Left renal pelvis (tissue), 4 donors: ENCODE data around the gene PCCA. TPM values are rescaled to one million over a fixed set of nuclear protein-coding genes. Genes with fewer than 3 reads are reported as not detected.
"Not testable (repeated sequence)": the region's sequence is repeated elsewhere in the genome, so short reads cannot be mapped to it uniquely, and the experiment has no call there.

Experiments used
- DNase-seq, 4 donors: peaks; one replicate each; pipeline ENCODE4 v3.0.0-alpha.2; 2013; ENCODE audit warnings: low read depth in 4 of 4, low spot score in 3 of 4
- polyA plus RNA-seq, 4 donors: library from polyadenylated mRNA; unstranded; fragments of 120-200 nt; gene quantifications; one replicate each; pipeline ENCODE4 v1.2.1, GENCODE V29; 2013; ENCODE audit not compliant: insufficient read length in 4 of 4

PCCA gene
- polyA plus RNA-seq, 4 donors = 25.8 to 66.9 (median 59.1) TPM

DNA sequence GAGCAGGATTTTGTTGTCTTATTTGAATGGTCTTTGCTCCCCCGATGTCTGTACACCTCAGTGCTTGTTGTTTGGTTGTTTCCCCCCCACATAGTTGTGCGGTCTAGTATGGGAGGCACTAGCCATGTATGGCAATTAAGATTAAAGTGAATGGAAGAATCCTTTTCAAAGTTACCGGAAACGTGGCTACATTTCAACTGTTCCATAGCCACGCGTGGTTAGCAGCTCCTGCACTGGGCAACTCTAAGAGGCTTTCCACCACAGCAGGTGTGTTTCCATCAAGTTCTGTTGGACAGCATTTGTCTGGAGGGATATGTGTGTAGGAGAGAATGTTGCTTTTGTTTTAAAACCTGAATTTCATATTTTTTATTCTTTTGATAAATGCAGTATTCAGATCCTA, 252.4 kb downstream of the PCCA start:
- DNase-seq = no peak

DNA sequence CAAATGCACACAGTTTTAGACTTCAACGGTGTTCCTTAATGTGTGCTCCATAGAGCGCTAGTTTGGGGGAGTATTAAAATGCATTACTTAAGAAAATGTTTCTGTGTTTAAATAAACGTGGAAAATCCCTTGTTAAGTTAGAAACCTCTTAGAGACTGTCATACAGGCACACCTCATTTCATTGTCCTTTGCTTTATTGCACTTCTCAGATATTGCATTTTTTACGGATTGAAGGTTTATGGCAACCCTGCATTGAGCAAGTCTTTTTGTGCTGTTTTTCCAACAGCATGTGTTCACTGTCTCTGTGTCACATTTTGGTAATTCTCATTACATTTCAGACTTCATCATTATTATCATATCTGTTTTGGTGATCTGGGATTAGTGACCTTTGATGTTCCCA, 255.7 kb downstream of the PCCA start:
- no peak for DNase-seq

DNA sequence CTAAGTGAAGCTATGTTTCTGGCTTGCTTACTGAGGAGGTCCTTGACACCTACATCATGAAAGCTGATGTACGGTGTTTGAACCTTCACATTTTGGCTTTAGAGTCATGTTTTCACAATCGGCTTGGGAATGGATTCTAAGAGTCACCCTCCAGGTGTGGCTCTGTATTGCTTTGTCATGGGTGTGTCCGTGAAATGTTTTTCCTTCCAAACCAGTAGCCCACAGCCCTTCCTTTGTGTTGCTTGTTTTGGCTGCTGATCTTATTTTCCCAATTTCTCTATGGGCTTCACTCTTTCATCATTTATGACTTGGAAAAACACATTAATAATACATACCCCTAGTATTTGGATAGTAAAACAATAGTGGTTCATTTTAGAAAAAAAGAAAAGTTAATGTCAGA, 259.1 kb downstream of the PCCA start:
- DNase-seq = no peak

DNA sequence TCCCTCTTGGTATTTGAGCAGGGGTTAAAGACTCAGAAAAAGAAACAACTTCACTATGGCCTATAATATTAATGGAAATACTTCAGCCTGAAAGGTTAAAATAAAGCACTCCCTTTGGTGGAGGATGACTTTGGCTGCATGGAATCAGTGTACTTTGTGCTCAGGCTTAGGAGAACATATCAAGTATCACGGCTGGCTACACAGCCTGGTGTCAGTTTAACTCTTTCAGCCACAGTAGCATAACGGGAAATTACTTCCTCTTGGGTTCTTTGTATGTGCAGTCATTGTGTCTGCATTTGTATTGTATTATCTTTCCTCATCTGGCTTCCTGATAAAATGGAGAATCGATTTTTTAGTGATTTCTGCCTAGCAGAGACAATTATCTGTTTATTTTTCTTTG, 260.7 kb downstream of the PCCA start:
- no peak for DNase-seq

DNA sequence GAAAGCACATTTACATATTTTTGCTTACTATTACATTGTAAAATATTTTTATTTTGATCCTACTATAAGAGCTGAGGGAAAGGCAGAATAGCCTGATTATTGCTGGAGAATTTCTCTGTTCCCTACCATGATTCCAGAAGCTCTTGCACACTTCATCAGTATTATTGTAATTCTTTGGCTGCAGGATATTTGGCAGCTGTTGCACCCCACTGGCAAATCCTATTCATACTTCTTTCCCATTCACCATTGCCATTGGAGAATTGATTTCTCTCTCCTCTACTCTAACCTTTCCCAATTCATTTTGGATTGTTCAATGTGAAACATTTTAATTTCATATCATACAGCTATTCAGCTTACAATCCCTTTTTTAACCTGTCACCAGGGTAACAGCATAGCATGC, 261.7 kb downstream of the PCCA start:
- no peak for DNase-seq

DNA sequence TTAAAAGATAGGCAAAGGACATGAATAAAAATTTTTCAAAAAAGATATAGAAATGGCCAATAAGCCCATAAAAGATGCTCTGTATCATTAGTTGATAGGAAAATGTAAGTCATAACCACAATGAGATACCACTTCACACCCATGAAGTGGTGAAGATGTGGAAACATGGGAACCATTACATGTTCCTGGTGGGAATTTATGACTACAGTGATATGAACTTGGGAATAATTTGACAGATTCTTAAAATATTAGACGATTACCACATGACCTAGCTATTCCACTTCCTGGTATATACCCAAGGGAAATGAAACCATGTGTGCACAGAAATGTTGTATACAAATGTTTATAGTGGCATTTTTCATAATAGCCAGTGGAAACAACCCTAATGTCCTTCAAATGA, 267.5 kb downstream of the PCCA start:
- DNase-seq = no peak

DNA sequence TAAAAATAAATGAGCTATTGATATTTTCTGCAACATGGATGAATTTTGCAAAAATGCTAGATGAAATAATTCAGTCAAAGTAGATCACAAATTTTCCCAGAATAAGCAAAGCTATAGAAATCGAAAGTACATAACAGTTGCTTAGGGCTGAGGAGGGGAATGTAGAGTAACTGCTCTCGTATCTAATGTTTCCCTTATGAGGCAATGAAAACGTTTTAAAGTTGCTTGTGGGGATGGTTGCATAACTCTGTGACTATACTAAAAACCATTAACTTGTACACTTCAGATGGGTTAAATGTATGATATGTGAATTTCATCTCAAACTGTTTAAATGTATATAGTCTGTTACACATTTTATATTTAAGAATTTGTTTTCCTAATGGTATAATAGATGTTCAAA, 268.0 kb downstream of the PCCA start:
- DNase-seq = no peak

DNA sequence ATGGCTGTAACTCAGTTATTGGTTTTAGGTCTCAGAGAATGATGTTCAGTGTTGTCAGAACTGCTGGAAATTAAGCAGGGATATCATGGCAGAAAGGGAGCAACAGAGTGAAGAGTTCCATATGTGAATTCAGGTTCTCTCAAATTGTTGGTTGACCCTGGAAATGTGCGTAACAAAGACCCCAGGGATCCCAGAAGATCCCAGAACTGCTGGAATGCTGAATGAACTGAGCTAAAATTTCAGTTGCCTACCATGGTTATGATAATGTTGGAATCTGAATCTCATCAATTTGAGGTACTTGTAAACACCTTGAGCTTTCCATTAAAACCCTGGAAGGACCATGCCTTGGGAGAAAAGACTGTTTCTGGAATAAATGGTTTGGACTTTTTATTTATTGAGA, 268.9 kb downstream of the PCCA start:
- no peak for DNase-seq

DNA sequence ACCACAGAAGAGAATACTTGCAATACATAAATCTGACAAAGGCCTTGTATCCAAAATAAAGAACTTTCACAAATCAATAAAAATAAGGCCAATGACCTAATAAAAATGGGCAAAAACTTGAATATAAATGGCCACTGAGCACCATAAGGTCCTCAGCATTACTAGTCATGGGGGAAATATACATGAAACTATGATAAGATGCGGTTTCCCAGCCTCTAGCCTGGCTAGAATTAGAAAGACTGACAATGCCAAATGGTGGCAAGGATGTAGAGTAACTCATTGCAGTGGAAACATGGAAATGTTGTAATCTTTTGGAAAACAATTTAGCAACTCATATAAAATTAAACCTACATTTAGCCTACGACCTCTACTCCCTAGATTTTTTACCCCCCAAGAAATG, 272.6 kb downstream of the PCCA start:
- DNase-seq = no peak

DNA sequence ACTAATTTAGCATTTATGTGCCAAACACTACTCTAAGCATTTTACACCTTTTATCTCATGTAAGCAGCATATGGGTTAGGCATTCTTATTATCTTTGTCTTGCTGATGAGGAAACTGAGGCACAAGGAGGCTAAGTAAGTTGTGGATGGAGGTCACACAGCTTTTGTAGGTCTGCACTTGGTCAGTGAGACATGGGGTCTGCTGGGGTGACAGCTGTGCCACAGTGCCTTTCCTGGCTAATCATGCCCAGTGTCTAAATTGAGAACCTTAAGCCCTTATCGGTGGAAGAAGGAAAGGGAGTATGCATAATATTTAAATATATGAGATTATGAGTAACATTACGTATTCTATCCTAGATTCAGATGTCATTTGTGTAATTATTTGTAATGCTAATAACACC, 273.5 kb downstream of the PCCA start:
- no peak for DNase-seq

DNA sequence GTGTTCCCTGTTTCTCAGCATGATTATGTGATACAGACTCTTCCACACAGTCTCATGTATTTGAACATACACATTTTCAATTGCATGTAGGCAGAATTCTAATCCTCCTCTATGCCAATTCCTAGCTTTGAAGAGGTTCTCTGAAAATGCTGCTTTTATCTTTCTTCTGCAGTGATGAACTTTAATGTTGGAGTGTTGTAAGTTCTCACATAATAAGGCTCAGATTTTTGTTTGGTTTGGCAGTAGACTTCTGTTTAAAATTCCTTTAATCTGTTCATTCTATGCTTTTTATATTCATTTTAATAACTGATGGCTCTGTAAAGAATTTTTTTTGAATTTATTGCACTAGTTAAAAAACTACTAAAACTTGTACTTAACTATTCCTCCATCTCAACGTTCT, 273.9 kb downstream of the PCCA start:
- DNase-seq = peak in 1 of 4 donors; percentile 2

DNA sequence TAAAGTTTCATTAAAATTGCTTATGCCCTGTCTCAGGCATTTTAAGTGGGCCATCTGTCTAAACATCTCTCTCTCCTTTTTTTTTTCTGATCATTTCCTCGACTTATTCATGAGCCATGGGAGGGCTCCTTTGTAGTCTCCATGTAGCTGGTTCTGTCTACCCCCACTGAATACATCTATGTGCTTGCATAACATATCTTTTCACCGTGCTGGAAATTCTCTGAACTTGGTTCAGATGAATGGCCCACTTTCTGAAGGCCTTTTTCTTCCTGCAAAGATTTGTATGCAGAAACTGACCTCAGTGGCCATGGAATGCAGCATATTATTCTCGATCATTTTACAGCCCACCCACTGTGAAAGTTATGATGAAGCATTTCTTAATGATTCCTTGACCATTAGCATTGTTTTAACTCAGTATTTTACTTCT, 274.4 kb downstream of the PCCA start:
- peak in 2 of 4 donors; percentile 6 for DNase-seq

DNA sequence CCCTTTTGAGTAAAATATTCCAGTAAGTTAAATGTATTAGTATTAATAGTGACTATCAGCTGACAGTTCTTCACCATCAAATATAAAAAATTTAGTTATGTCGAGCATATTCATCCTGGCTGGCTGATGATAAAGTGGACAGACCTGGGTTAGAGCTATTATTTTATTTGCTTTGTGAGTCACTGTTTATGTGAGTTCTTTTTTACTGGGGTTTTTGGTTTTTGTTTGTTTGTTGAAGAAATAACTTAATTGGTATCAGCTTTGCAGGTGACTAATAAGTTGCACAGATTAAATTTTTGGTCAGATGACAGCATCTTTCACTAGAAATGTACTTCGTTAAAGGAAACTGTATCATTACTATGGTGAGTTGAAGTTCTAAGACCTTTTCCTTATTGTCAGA, 275.0 kb downstream of the PCCA start:
- DNase-seq = no peak

DNA sequence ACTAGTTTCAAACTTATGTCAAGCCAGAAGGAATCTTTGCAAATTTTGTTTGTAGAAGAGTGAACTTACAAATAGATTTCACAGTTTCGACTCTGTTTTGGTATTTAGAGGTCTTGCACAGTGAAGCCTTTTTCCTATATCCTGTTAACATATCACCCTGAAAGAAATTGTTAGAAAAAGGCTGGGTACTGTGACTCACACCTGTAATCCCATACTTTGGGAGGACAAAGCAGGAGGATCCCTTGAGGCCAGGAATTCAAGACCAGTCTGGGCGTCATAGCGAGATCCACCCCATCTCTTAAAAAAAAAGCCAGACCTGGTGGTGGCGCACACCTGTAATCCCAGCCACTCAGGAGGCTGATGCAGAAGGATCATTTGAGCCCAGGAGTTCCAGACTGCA, 275.7 kb downstream of the PCCA start:
- no peak for DNase-seq

DNA sequence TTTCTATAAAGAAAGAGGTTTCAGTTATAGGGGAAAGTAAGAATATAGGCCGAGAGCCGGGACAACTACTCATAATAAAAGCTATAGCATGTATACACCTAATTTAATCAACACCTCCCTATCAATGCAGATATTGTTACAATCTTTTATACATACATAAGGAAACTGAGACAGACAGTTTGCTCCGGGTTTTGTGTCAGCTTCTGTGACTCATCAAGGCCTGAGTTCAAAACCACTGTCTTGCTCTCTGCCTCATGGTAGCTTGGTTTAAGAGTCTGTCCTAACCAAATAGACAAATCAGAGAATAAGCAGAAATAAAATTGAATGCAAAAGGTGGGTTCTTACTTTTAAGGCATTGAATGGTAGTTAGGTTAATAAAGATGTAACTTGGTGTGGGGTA, 276.8 kb downstream of the PCCA start:
- DNase-seq = no peak

DNA sequence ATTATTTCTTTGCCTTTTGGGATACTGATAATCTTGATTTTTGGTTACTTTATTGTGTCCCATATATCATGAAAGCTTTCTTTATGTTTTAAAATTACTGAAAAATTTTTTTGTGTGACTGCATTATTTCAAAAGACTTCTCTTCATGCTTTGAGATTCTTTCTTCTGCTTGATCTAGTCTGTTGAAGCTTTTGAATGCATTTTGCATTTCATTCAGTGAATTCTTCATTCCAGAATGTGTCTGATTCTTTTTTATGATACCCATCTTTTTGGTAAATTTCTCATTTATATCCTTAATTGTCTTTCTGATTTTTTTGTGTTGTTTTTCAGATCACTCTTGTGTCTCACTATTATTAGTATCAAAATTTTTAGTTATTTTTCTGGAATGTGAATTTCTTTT, 289.6 kb downstream of the PCCA start:
- DNase-seq = no peak

DNA sequence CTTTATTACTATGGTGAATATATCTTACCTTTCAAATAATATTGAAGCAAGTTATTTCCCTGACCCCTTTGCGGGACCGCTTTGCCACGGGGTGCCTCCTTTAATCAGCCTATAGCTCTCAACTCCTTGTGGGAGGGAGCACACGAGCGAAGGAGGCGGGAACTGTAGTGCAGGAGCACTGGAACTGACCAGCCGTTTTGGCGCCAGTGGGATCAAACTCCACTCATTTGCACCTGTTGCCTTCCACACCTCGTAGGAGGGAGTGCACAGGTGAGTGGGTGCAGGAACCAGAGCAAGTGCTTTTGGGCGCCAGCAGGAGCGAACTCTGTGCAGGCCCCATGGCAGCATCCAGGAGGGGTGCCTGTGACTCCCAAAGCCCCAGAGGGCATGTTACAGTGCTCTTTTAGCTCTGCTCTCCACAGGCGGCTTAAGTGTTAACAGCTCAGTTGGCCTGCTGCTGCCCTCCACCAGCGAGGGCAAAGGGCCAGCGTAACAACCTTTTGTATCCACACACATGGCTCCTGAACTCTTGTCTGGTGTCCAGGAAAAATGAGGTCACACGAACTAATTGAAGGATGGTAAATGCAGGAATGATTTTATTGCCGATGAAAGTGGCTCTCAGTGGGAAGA, 292.8 kb downstream of the PCCA start:
- DNase-seq = no peak

DNA sequence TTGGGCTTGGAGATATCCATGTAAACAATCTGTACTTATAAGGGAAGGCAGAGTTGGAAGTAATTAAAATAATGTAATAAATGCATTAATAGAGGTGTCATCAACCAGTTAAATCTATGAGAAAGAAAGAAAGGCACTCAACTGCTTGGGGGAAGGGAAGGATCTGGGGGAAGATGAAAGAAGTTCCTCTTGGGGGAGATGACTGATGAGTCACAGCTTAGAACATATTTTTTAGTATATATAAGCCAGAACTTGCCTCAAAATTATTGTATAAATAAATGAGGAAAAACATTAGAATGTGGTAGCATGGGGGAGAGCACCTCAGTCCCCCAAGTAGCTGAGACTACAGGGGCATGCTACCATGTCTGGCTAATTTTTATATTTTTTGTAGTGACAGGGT, 293.9 kb downstream of the PCCA start:
- DNase-seq = no peak

DNA sequence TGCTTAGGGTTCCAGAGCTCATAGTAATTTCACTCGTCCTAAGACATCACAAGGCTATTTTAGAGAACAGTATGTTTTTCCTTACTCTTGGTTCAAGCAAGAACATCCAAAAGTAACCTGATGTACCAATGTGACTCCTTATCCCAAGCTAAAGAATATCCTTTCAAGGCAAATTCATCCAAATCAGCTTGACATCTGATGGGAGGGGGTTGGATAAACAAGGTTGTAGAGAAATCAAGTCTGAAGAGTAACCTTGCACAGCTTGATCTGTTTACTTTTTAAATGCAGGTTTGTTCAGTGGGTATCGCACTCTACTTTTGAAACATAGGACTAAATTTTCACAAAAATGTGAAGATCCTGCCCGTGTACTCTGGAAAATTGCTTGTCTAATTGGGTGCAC, 298.5 kb downstream of the PCCA start:
- no peak for DNase-seq

DNA sequence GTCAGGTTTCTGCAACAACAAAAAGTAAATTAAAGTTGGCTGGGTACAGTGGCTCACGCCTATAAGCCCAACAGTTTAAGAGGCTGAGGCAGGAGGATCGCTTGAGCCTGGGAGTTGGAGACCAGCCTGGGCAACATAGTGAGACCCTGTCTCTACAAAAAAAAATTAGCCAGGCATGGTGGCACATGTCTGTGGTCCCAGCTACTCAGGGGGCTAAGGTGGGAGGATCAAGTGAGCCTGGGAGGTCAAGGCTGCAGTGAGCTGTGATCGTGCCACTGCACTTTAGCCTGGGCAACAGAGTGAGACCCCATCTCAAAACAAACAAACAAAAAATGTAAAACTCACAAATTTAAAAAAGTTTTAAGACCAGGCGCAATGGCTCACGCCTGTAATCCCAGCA, 299.3 kb downstream of the PCCA start:
- DNase-seq = not testable (repeated sequence)

DNA sequence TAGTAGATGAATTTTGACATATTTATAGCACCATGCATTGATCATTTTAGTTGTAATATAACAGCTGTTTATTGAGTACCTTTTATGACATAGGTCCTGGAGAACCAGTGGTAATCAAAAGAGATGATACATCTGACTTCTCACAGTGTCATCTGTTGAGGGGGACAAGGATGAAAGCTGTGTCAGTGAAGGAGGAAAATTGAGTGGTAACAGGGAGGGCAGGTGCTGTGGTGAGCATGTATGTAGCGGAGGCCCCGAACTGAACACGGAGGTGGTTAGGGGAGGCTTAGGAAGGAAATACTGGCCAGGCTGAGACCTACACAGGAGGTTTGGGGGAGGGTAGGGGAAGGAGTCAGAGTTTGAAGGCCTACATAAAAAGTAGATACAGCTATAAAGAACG, 300.0 kb downstream of the PCCA start:
- no peak for DNase-seq

DNA sequence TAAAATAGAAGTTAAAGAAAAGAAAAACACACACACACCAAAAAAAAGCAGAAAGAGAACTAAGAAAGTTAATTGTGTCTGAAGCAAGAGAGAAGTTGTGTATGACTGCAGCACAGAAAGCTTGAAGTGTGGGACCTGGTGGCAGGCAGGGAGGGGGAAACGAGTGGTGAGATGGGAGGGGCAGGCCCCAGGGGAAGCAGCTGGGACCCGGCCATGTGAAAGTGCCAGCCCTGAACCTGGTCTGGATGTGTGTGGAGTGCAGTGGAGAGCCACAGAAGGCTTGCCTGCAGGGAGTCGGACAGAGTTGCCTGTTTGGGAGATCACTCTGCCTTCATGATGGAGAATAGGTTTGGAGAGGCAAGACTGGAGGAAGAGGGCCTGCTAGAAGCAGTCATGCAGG, 300.7 kb downstream of the PCCA start:
- DNase-seq = no peak
